A673 (cell line): ENCODE measurements around the gene PTGDR2. TPM values are rescaled to one million over a fixed set of nuclear protein-coding genes. Genes with fewer than 3 reads are reported as not detected.
A peak's percentile ranks its signal among the peaks of the same experiment; 100 is the strongest.

Source experiments
- BruUV-seq: library from RNA; stranded (reverse); fragments of 400-500 nt; replicated peaks from 2 replicates; lab custom pipeline; 2021; lab: Mats Ljungman, UMichigan
- CTCF ChIA-PET: fragments of 300-600 bp; sonication (Branson Sonifier 250); formaldehyde crosslinking; loops from one replicate; lab custom pipeline; 2022; ENCODE audit warnings: antibody characterized with exemption; lab: Charles Lee
- POLR2A ChIA-PET: fragments of 300-600 bp; sonication (Branson Sonifier 250); formaldehyde crosslinking; loops from one replicate; lab custom pipeline; 2022; ENCODE audit warnings: antibody characterized with exemption; ENCODE audit not compliant: low non-redundant PET; lab: Charles Lee
- DNase-seq: peaks from one replicate; pipeline ENCODE4 v3.0.0-alpha.2; 2015; ENCODE audit warnings: low spot score
- H3K27ac ChIP-seq: fragments of 200-600 bp; sonication (generic); 2 replicates; pipeline ENCODE4 v1.5.1; 2016; ENCODE audit warnings: mixed run types, low read depth, mild to moderate bottlenecking, mixed read lengths, antibody characterized with exemption, low read length; ENCODE audit not compliant: poor library complexity, severe bottlenecking
- H3K27me3 ChIP-seq: fragments of 200-600 bp; sonication (generic); replicated peaks from 2 replicates; pipeline ENCODE4 v1.6.1; 2017; ENCODE audit warnings: mixed run types, low read depth, mild to moderate bottlenecking, mixed read lengths, antibody characterized with exemption, low read length; ENCODE audit not compliant: insufficient read depth, poor library complexity
- H3K36me3 ChIP-seq: fragments of 200-600 bp; sonication (generic); 2 replicates; pipeline ENCODE4 v1.6.1; 2016; ENCODE audit warnings: mixed run types, mild to moderate bottlenecking, mixed read lengths, antibody characterized with exemption, low read length; ENCODE audit not compliant: insufficient read depth, poor library complexity, severe bottlenecking
- H3K4me1 ChIP-seq: fragments of 200-600 bp; sonication (generic); 2 replicates; pipeline ENCODE4 v1.6.1; 2017; ENCODE audit warnings: mixed run types, mild to moderate bottlenecking, mixed read lengths, antibody characterized with exemption, low read length; ENCODE audit not compliant: insufficient read depth, poor library complexity, severe bottlenecking
- H3K4me3 ChIP-seq: fragments of 200-600 bp; sonication (generic); 2 replicates; pipeline ENCODE4 v1.5.1; 2016; ENCODE audit warnings: low read depth, mixed run types, mild to moderate bottlenecking, mixed read lengths, low read length; ENCODE audit not compliant: poor library complexity, severe bottlenecking
- H3K9me3 ChIP-seq: fragments of 200-600 bp; sonication (generic); 2 replicates; pipeline ENCODE4 v1.6.1; 2016; ENCODE audit warnings: mixed run types, low read depth, mild to moderate bottlenecking, mixed read lengths, antibody characterized with exemption, low read length; ENCODE audit not compliant: poor library complexity, severe bottlenecking
- EZH2 ChIP-seq: fragments of 200-600 bp; sonication (generic); IDR thresholded peaks from 2 replicates; pipeline ENCODE4 v1.6.1; 2017; ENCODE audit warnings: borderline replicate concordance, low read depth, mild to moderate bottlenecking, mixed read lengths, antibody characterized with exemption, low read length; ENCODE audit not compliant: poor library complexity, severe bottlenecking
- intact Hi-C: fragments of 100-400 bp; cut with micrococcal nuclease; formaldehyde crosslinking; loops from one replicate; pipeline ENCODE4 v1.10.0; 2022; ENCODE audit not compliant: unreplicated experiment
- total RNA-seq: library from RNA; stranded (reverse); gene quantifications from 2 replicates; pipeline ENCODE4 v1.2.3, GENCODE V29; 2021
- TF ChIP-seq, protein P1 (sequence below): fragments of 300-800, 200-600 bp; sonication (generic); conservative IDR thresholded peaks from 2 replicates; pipeline ENCODE4 v1.5.1; 2017; ENCODE audit warnings: low read depth, mild to moderate bottlenecking, antibody characterized with exemption, low read length, moderate library complexity, mixed read lengths

PTGDR2 gene
- total RNA-seq, 1 experiment from 2014 or later: 0.09 TPM

DNA sequence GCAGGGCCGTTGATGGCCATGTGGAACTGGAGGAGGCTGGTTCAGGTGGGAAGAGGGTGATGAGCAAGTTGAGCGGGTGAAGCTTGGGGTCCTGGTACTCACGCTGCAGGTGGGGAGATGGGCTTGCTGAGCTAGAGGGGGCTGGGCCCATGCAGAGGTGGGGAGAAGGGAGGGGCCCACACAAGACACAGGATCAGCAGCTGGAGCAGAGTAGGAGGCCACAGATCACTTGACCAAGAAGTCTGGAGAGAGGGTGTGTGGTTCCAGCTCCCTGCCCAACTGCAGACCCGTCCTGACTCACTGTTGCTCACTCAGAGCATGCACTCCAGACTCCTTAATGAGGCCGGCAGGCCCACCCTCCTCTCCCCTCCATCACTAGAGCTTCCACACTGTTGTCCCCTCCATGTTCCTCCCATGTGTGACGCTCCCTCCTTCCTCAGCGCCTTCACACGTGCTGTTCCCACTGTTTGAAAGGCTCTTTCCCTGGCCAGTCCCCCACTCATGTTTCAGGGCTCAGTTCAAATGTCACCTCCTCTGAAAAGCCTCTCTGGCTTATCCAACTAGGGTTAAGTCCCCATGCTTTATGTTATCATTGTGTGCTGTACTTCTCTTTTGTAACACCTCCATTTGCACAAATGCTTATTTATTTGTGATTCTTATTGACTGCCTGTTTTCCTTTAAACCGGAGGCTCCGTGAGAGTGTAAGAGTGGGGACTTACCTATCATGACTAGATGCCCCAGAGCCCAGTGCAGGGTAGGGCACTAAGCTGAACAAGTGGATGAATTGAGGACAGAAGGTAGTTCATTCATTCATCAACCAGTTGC lies 11.5 kb downstream of the PTGDR2 start:
- peaks cover 19% of the 10 kb centered on the region for H3K36me3 ChIP-seq
- peak overlapping the region; percentile 91 for H3K4me3 ChIP-seq
- ChIA-PET POLR2A (no interaction called here), CTCF (no interaction called here)
- BruUV-seq: no TSS peak
- no peaks in the 10 kb centered on the region for H3K4me1 ChIP-seq
- intact Hi-C loops: no loop called here
- H3K27ac ChIP-seq: peak overlapping the region; percentile 85
- TF ChIP-seq, protein P1, sequence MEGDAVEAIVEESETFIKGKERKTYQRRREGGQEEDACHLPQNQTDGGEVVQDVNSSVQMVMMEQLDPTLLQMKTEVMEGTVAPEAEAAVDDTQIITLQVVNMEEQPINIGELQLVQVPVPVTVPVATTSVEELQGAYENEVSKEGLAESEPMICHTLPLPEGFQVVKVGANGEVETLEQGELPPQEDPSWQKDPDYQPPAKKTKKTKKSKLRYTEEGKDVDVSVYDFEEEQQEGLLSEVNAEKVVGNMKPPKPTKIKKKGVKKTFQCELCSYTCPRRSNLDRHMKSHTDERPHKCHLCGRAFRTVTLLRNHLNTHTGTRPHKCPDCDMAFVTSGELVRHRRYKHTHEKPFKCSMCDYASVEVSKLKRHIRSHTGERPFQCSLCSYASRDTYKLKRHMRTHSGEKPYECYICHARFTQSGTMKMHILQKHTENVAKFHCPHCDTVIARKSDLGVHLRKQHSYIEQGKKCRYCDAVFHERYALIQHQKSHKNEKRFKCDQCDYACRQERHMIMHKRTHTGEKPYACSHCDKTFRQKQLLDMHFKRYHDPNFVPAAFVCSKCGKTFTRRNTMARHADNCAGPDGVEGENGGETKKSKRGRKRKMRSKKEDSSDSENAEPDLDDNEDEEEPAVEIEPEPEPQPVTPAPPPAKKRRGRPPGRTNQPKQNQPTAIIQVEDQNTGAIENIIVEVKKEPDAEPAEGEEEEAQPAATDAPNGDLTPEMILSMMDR: no peak
- no peak for TF ChIP-seq EZH2
- DNase-seq: no peak
- H3K27me3 ChIP-seq: no peaks in the 10 kb centered on the region
- no peaks in the 10 kb centered on the region for H3K9me3 ChIP-seq

DNA sequence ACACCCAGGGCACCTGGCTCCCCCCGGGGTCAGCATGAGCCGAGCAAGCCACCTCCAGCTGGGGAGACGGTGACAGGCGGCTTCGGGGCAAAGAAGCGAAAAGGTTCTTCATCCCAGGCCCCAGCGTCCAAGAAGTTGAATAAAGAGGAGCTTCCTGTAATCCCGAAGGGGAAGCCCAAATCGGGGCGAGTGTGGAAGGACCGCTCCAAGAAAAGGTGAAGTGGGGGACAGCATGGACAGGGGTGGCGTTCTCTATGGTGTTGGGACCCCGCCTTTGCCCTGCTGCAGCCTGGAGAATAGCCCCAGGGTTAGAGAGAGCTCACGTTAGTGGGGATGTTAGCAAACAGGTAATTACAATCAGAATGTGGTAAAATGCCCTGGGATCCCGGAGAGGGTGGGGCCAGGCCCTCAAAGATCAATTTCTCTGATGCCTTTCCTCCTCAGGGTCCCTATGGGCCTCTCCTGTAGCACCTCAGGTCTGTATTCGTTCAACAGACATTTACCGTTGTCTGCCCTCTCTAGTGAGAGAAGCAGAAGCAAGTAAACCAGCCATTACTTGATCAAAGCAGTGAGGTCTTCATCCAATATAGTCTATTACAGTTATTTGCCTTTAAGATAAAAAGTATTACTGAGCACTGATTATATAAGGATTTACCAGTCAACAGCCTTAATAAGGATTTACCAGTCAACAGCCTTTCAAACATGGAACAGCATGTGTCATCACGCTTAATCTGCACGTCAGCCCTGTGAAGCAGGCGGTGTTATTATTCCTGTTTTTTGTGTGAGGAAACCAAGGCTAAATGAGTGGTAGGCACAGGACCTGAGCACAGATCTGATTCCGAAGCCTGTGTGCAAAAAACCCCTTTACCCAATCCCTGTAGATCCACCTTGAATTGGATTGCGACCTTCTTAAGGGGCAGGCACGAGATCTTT lies 12.8 kb downstream of the PTGDR2 start:
- TF ChIP-seq EZH2: no peak
- TF ChIP-seq, protein P1: no peak
- peak overlapping the region; percentile 91 for H3K4me3 ChIP-seq
- no TSS peak for BruUV-seq
- intact Hi-C loops: no loop called here
- no peaks in the 10 kb centered on the region for H3K4me1 ChIP-seq
- peaks cover 7% of the 10 kb centered on the region for H3K36me3 ChIP-seq
- ChIA-PET POLR2A (no interaction called here), CTCF (interaction anchor here (0.5 kb wide), 1 partner anchor 1736 kb away, joined by 3 read pairs; the partner anchor contains the start of gene FAM111B)
- no peak for DNase-seq
- H3K27ac ChIP-seq: peak overlapping the region; percentile 85
- H3K27me3 ChIP-seq: no peaks in the 10 kb centered on the region
- H3K9me3 ChIP-seq: no peaks in the 10 kb centered on the region

DNA sequence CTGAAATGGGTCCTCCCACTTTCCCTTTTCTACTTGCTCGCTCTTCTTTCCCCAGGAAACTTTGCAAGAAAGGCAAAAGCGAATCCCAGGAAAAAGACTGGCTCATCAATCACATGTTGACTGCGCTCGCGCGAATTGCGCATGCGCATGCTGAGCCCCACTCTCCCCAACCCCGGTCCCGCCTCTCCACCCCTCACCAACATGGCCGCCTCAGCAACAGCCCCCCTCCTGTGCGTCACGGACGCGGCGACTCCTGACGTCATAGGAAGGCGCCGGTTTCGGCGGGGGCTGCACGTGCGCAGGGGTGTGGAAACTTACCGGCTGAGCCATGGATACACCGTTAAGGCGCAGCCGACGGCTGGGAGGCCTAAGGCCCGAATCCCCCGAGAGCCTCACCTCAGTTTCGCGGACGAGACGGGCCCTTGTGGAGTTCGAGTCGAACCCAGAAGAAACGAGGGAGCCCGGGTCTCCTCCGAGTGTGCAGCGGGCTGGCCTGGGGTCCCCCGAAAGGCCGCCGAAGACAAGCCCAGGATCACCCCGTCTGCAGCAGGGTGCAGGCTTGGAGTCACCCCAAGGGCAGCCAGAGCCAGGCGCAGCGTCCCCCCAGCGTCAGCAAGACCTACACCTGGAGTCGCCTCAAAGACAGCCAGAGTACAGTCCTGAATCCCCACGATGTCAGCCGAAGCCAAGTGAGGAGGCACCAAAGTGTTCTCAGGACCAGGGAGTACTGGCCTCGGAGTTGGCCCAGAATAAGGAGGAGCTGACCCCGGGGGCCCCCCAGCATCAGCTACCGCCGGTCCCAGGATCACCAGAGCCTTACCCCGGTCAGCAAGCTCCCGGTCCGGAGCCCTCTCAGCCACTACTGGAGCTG lies 13.7 kb downstream of the PTGDR2 start, which contains the start of gene CCDC86:
CCDC86 (plus strand) TSS at position 317 of the 871 bp plus-strand sequence; CDS start at position 329, 12 bp downstream.
- POLR2A ChIA-PET: no interaction called here
- BruUV-seq: TSS peak; percentile 76
- CTCF ChIA-PET: no interaction called here

More for the DNA sequence above, 13.7 kb downstream of the PTGDR2 start, which contains the start of gene CCDC86:
- DNase-seq: peak; percentile 98
- Histone ChIP-seq H3K4me3 (peak within 1 kb of the TSS; percentile 91), H3K9me3 (no peaks in the 10 kb centered on the region), H3K27ac (peak within 1 kb of the TSS; percentile 85), H3K27me3 (no peaks in the 10 kb centered on the region), H3K36me3 (no peaks in the 10 kb centered on the region), H3K4me1 (no peaks in the 10 kb centered on the region)
- intact Hi-C loops: no loop called here
- TF ChIP-seq EZH2: no peak
- TF ChIP-seq, protein P1: no peak
